ENCODE results near the gene NELL1. TPM values are rescaled to one million over a fixed set of nuclear protein-coding genes. Genes with fewer than 3 reads are reported as not detected.

The NELL1 gene
- total RNA-seq, 2 donors from 2014 or later, result 1.8 to 10.3 TPM

DNA sequence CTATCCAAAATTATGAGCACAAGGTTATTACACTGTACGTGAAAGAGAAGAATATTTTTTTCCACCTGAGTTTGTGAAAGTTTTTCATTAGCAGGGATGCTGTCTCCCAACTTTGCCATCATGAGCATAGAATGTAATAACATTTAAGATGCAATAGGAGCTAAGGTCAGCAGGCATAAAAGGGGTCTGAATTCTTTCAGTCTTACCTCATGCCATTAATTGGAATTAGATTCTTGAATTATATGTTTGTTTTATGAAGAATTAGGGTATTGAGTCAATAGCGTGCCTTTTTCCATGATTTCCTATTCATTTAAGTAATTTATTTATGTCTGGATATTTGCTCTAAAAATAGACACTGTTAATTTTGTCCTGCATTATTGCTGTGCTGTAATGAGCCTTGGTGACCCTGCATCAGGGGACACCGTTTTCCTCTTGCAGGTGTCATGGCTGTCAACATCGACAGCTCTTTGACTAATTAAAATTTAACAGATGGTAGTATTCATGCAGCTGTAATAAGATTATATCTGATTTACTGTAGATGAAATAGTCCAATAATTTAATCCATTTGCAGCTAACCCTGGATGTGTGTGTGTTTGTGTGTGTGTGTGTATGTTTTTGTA is 637.5 kb downstream of the NELL1 start:
- Histone ChIP-seq H3K9me3 (no peaks in the 10 kb centered on the region), H3K27me3 (replicated peaks; ENCODE audit: insufficient read depth) (no peaks in the 10 kb centered on the region), H3K4me1 (replicated peaks) (no peaks in the 10 kb centered on the region), H3K36me3 (no peaks in the 10 kb centered on the region), H3K27ac (no peak overlapping the region), H3K4me3 (no peak overlapping the region)
- intact Hi-C loops (cut with DNase I), result no loop called here
- no peak for DNase-seq (ENCODE audit: low spot score)
- TF ChIP-seq, protein P1, sequence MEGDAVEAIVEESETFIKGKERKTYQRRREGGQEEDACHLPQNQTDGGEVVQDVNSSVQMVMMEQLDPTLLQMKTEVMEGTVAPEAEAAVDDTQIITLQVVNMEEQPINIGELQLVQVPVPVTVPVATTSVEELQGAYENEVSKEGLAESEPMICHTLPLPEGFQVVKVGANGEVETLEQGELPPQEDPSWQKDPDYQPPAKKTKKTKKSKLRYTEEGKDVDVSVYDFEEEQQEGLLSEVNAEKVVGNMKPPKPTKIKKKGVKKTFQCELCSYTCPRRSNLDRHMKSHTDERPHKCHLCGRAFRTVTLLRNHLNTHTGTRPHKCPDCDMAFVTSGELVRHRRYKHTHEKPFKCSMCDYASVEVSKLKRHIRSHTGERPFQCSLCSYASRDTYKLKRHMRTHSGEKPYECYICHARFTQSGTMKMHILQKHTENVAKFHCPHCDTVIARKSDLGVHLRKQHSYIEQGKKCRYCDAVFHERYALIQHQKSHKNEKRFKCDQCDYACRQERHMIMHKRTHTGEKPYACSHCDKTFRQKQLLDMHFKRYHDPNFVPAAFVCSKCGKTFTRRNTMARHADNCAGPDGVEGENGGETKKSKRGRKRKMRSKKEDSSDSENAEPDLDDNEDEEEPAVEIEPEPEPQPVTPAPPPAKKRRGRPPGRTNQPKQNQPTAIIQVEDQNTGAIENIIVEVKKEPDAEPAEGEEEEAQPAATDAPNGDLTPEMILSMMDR (IDR thresholded peaks at IDR 0.05), result no peak
- TF ChIP-seq POLR2A (IDR thresholded peaks at IDR 0.05) (no peak), POLR2AphosphoS5 (IDR thresholded peaks at IDR 0.05) (no peak)
- WGBS, result 71% methylated on average over 4 of the region's 4 CpGs

DNA sequence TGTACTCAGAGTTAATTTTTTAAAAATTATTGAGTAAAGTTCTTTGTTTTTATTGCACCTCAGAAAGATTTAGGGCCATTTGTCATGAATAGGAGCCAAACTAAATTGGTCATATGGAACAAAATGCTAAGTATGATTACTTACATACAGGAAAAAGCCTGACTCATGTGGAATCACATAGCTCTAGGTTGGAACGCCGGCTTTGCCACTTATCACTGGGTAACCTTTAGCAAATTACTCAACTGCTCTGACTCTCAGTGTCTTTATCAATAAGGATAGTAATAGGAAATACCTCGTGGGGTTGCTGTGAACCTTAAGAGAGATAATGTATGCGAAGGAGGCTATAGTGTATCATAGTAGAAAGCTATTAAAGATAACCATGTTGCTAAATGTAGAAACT is 638.5 kb downstream of the NELL1 start:
- Histone ChIP-seq H3K27me3 (replicated peaks; ENCODE audit: insufficient read depth) (no peaks in the 10 kb centered on the region), H3K4me1 (replicated peaks) (no peaks in the 10 kb centered on the region), H3K27ac (no peak overlapping the region), H3K4me3 (no peak overlapping the region), H3K36me3 (no peaks in the 10 kb centered on the region), H3K9me3 (no peaks in the 10 kb centered on the region)
- TF ChIP-seq POLR2AphosphoS5 (IDR thresholded peaks at IDR 0.05), result no peak
- no peak for TF ChIP-seq POLR2A (IDR thresholded peaks at IDR 0.05)
- TF ChIP-seq, protein P1 (IDR thresholded peaks at IDR 0.05), result no peak
- intact Hi-C loops (cut with DNase I), result no loop called here
- 72% methylated on average over 4 of the region's 4 CpGs for WGBS
- DNase-seq (ENCODE audit: low spot score), result no peak

DNA sequence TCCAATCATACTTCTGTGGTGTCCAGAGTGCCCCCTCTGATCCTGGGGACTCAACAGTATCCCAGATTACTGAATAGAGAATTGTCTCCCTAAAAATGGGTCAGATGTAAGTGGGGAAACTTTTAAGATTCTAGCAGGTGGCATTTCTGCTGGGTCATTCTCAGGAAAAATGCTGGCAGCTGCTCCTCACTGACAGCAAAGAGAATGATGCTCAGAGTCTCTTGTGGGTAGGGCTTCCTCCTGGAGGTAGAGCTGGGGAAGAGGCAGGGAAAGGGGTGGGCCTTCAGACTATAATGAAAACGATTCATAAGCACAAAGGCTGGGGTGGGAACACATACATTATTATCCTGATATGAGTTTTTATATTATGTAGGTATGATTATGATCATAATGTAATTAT is 647.2 kb downstream of the NELL1 start:
- Histone ChIP-seq H3K4me1 (replicated peaks) (no peaks in the 10 kb centered on the region), H3K4me3 (no peak overlapping the region), H3K9me3 (no peaks in the 10 kb centered on the region), H3K36me3 (no peaks in the 10 kb centered on the region), H3K27me3 (replicated peaks; ENCODE audit: insufficient read depth) (no peaks in the 10 kb centered on the region), H3K27ac (no peak overlapping the region)
- no peak for DNase-seq (ENCODE audit: low spot score)
- intact Hi-C loops (cut with DNase I), result no loop called here
- TF ChIP-seq, protein P1 (IDR thresholded peaks at IDR 0.05), result no peak
- no peak for TF ChIP-seq POLR2A (IDR thresholded peaks at IDR 0.05)
- TF ChIP-seq POLR2AphosphoS5 (IDR thresholded peaks at IDR 0.05), result no peak
- WGBS, result 17% methylated on average over 1 of the region's 1 CpG

DNA sequence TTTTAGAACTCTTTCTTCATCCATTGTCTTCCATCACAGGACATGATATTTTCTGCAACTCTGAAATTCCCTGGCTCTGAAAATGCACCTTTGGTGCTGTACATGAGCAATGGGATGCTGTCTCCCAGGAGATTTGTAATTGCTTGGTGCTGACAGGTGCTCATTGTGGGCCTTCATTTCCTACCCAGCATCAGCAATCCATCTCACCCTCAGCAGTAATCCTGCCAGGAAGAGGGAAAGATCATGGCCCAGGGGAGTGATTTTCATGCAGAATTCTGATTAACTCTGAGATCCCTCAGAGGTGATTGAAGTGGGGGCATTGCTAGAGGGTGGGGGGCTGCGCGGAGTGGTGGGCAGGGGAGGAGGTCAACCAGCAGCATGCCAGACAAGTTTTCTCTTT is 651.7 kb downstream of the NELL1 start:
- WGBS, result 75% methylated on average over 2 of the region's 2 CpGs
- Histone ChIP-seq H3K27ac (no peak overlapping the region), H3K27me3 (replicated peaks; ENCODE audit: insufficient read depth) (no peaks in the 10 kb centered on the region), H3K9me3 (no peaks in the 10 kb centered on the region), H3K4me3 (no peak overlapping the region), H3K4me1 (replicated peaks) (no peaks in the 10 kb centered on the region), H3K36me3 (no peaks in the 10 kb centered on the region)
- TF ChIP-seq POLR2A (IDR thresholded peaks at IDR 0.05) (no peak), POLR2AphosphoS5 (IDR thresholded peaks at IDR 0.05) (no peak)
- TF ChIP-seq, protein P1 (IDR thresholded peaks at IDR 0.05), result no peak
- no peak for DNase-seq (ENCODE audit: low spot score)
- intact Hi-C loops (cut with DNase I), result no loop called here

DNA sequence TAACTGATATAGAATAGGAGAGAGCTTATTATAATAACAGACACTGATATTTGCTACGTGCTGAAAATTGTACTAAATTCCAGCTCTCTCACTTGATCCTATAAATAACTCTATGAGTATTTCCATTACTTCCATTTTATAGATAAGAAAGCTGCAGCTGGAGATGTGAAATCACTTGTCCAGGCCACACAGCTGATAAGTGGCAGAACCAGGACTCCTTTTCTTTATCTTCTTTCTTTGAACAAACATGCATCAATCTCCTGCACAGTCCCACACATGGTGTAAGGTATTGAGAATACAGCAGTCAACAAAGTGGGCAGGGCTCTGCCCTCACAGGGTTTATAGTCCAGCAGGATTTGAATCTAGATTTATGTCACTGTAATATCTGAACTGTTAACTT is 652.1 kb downstream of the NELL1 start:
- H3K27ac ChIP-seq, result no peak overlapping the region
- DNase-seq (ENCODE audit: low spot score), result no peak
- H3K36me3 ChIP-seq, result no peaks in the 10 kb centered on the region
- no peaks in the 10 kb centered on the region for H3K27me3 ChIP-seq (replicated peaks; ENCODE audit: insufficient read depth)
- no peaks in the 10 kb centered on the region for H3K9me3 ChIP-seq
- H3K4me3 ChIP-seq, result no peak overlapping the region
- H3K4me1 ChIP-seq (replicated peaks), result no peaks in the 10 kb centered on the region
- WGBS, result 56% methylated on average over 1 of the region's 1 CpG
- TF ChIP-seq POLR2A (IDR thresholded peaks at IDR 0.05) (no peak), POLR2AphosphoS5 (IDR thresholded peaks at IDR 0.05) (no peak)
- TF ChIP-seq, protein P1 (IDR thresholded peaks at IDR 0.05), result no peak
- intact Hi-C loops (cut with DNase I), result no loop called here

Data from prostate gland (tissue), 2 donors.